Activated CD8-positive, alpha-beta memory T cell treated with anti-CD3 and anti-CD28 coated beads, Interleukin-2, amount 50 U/mL, for 1 hour (primary cell): ENCODE measurements around the gene CAMK4.
A peak's percentile ranks its signal among the peaks of the same experiment; 100 is the strongest.

ENCODE experiments used
- DNase-seq: peaks from one replicate; pipeline ENCODE4 v3.0.0-alpha.2; 2020; ENCODE audit errors: extremely low read depth

The CAMK4 gene

GRCh38 chr5:111229221-111229835 lies 5.1 kb downstream of the CAMK4 start:
- DNase-seq: no peak

GRCh38 chr5:111229871-111230810 lies 6.0 kb downstream of the CAMK4 start:
- no peak for DNase-seq

- no peak for DNase-seq
These were observed 6.9 kb downstream of the CAMK4 start for GRCh38 chr5:111231119-111231518.

GRCh38 chr5:111232311-111233051 lies 8.3 kb downstream of the CAMK4 start:
- DNase-seq: no peak

GRCh38 chr5:111233052-111233374 lies 8.8 kb downstream of the CAMK4 start:
- DNase-seq: no peak

GRCh38 chr5:111234125-111234524 lies 9.9 kb downstream of the CAMK4 start:
- no peak for DNase-seq

- DNase-seq: no peak
These were observed 11.5 kb downstream of the CAMK4 start for GRCh38 chr5:111235635-111236034.

- no peak for DNase-seq
These were observed 12.2 kb downstream of the CAMK4 start for GRCh38 chr5:111236348-111236747.

GRCh38 chr5:111236995-111237394 lies 12.8 kb downstream of the CAMK4 start:
- DNase-seq: no peak

- no peak for DNase-seq
These were observed 13.3 kb downstream of the CAMK4 start for GRCh38 chr5:111237470-111237869.

- DNase-seq: no peak
These were observed 14.4 kb downstream of the CAMK4 start for GRCh38 chr5:111238431-111239225.

- DNase-seq: no peak
These were observed 17.5 kb downstream of the CAMK4 start for GRCh38 chr5:111241696-111242095.

- DNase-seq: no peak
These were observed 18.4 kb downstream of the CAMK4 start for GRCh38 chr5:111242606-111243005.

- no peak for DNase-seq
These were observed 19.1 kb downstream of the CAMK4 start for GRCh38 chr5:111243318-111243717.

- DNase-seq: no peak
These were observed 21.5 kb downstream of the CAMK4 start for GRCh38 chr5:111245654-111246053.

- no peak for DNase-seq
These were observed 22.3 kb downstream of the CAMK4 start for GRCh38 chr5:111246459-111246858.

GRCh38 chr5:111248571-111248970 lies 24.4 kb downstream of the CAMK4 start:
- DNase-seq: no peak

- no peak for DNase-seq
These were observed 27.7 kb downstream of the CAMK4 start for GRCh38 chr5:111251921-111252320.

GRCh38 chr5:111252799-111253545 lies 28.8 kb downstream of the CAMK4 start:
- no peak for DNase-seq

- DNase-seq: peak; percentile 36
These were observed 30.4 kb downstream of the CAMK4 start for GRCh38 chr5:111254613-111255012.

GRCh38 chr5:111255169-111255568 lies 31.0 kb downstream of the CAMK4 start:
- no peak for DNase-seq
